Skeletal muscle satellite cell (primary cell): ENCODE results near the gene SLC10A7. TPM values are rescaled to one million over a fixed set of nuclear protein-coding genes. Genes with fewer than 3 reads are reported as not detected.

Source experiments
- H3K27me3 ChIP-seq: 2 replicates; pipeline ENCODE4 v1.7.0; 2013; ENCODE audit warnings: low read length; ENCODE audit not compliant: control insufficient read depth, insufficient read depth
- H3K36me3 ChIP-seq: 2 replicates; pipeline ENCODE4 v1.7.0; 2013; ENCODE audit warnings: mild to moderate bottlenecking, control low read depth, low read length; ENCODE audit not compliant: insufficient read depth
- H3K4me1 ChIP-seq: 2 replicates; pipeline ENCODE4 v1.7.0; 2013; ENCODE audit warnings: low read length; ENCODE audit not compliant: control insufficient read depth, insufficient read depth
- H3K4me2 ChIP-seq: 2 replicates; pipeline ENCODE4 v1.7.0; 2013; ENCODE audit warnings: mild to moderate bottlenecking, low read length
- H3K4me3 ChIP-seq: 2 replicates; pipeline ENCODE4 v1.7.0; 2013; ENCODE audit warnings: low read length
- H3K9ac ChIP-seq: 2 replicates; pipeline ENCODE4 v1.7.0; 2013; ENCODE audit warnings: mild to moderate bottlenecking, low read depth, low read length, moderate library complexity
- H3K9me3 ChIP-seq: replicated peaks from 2 replicates; pipeline ENCODE4 v1.7.0; 2013; ENCODE audit warnings: mild to moderate bottlenecking, control low read depth, low read length
- total RNA-seq: library from RNA; depleted of rRNA; stranded (reverse); fragments of >200 nt; gene quantifications from 2 replicates; pipeline ENCODE4 v1.2.3, GENCODE V29; 2012; rRNA removed

SLC10A7 gene, protein sequence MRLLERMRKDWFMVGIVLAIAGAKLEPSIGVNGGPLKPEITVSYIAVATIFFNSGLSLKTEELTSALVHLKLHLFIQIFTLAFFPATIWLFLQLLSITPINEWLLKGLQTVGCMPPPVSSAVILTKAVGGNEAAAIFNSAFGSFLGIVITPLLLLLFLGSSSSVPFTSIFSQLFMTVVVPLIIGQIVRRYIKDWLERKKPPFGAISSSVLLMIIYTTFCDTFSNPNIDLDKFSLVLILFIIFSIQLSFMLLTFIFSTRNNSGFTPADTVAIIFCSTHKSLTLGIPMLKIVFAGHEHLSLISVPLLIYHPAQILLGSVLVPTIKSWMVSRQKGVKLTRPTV
- total RNA-seq: 9.6 and 12.4 TPM in 2 replicates

DNA sequence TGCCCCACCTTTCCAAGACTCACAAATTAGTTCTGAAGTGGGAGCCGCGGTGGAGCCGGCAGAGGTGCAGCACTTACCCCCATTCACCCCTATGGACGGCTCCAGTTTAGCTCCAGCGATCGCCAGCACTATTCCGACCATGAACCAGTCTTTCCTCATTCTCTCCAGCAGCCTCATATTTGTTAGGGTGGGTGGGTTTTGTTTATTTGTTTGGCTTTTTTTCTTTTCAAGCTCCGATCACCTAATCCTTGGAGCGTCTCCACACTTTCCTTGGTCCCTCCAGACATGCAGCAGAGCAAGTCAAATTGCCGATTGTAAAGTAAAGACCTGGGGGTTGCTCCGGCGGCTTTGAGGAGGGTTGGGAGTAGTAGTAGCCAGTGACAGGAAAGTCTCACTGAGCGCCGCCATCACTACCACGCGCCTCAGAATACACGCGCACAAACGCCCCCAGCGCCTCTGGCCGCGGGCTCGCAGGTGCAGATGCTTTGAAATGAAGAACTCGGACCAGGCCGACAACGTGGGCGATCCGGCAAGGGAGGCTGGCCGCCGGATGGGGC, at the start of gene SLC10A7:
SLC10A7 (minus strand) TSS at position 400 of the 557 bp plus-strand sequence; CDS start at position 177, 223 bp downstream.
- Histone ChIP-seq H3K4me2 (peak within 1 kb of the TSS; percentile 100), H3K9ac (peak within 1 kb of the TSS; percentile 95), H3K4me1 (peaks cover 12% of the 10 kb centered on the region), H3K9me3 (no peaks in the 10 kb centered on the region), H3K27me3 (no peaks in the 10 kb centered on the region), H3K36me3 (no peaks in the 10 kb centered on the region), H3K4me3 (peak within 1 kb of the TSS; percentile 98)

DNA sequence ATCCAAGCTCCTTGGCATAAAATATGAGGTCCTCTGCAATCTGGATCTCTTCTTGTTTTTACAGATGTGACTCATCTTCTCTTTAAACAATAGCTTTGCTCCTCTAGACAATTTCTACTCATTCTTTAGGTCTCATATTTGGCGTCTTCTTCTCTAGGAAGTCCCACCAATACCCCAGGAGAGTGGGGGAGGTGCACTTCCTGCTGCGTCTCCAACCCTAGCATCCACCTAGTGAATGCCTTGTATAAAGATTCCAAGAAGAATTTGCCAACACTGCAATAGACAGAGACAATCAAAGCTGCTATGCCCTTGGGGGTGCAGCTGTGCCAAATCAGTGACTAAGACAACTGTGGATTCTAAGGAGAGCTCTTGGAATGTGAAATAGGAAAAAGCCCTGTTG, 45.7 kb upstream of the SLC10A7 start:
- no peak overlapping the region for H3K4me2 ChIP-seq
- no peak overlapping the region for H3K9ac ChIP-seq
- H3K4me3 ChIP-seq: no peak overlapping the region
- no peaks in the 10 kb centered on the region for H3K4me1 ChIP-seq
- no peaks in the 10 kb centered on the region for H3K9me3 ChIP-seq
- H3K36me3 ChIP-seq: no peaks in the 10 kb centered on the region
- peaks cover 4% of the 10 kb centered on the region for H3K27me3 ChIP-seq

DNA sequence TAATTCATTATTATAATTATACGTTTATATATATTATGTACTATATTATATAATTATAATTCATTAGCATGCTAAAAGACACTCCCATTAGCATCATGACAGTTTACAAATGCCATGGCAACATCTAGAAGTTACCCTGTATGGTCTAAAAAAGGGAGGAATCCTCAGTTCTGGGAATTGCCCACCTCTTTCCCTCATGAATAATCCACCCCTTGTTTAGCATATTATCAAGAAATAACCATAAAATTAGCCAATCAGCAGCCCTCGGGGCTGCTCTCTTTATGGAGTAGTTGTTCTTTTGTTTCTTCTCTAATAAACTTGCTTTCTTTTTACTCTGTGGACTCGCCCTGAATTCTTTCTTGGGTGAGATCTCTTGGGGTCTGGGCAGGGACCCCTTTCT, 42.8 kb upstream of the SLC10A7 start:
- Histone ChIP-seq H3K4me1 (no peaks in the 10 kb centered on the region), H3K27me3 (peaks cover 7% of the 10 kb centered on the region), H3K4me3 (no peak overlapping the region), H3K9me3 (no peaks in the 10 kb centered on the region), H3K36me3 (no peaks in the 10 kb centered on the region), H3K4me2 (no peak overlapping the region), H3K9ac (no peak overlapping the region)

DNA sequence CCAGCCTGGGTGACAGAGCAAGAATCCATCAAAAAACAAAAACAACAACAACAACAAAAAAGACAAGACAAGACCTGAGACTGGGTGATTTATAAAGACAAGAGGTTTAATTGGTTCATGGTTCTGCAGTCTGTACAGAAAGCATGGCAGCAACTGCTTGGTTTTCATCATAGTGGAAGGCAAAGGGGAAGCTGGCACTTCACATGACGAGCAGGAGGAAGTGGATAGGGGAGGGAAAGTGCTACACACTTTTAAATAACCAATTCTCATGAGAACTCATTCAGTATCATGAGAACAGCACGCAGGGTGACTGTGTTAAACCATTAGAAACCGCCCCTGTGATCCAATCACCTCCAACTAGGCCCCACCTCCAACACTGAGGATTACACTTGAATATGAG, 28.4 kb upstream of the SLC10A7 start:
- H3K9me3 ChIP-seq: no peaks in the 10 kb centered on the region
- peaks cover 9% of the 10 kb centered on the region for H3K27me3 ChIP-seq
- no peak overlapping the region for H3K4me2 ChIP-seq
- no peak overlapping the region for H3K4me3 ChIP-seq
- no peaks in the 10 kb centered on the region for H3K36me3 ChIP-seq
- no peak overlapping the region for H3K9ac ChIP-seq
- no peaks in the 10 kb centered on the region for H3K4me1 ChIP-seq

DNA sequence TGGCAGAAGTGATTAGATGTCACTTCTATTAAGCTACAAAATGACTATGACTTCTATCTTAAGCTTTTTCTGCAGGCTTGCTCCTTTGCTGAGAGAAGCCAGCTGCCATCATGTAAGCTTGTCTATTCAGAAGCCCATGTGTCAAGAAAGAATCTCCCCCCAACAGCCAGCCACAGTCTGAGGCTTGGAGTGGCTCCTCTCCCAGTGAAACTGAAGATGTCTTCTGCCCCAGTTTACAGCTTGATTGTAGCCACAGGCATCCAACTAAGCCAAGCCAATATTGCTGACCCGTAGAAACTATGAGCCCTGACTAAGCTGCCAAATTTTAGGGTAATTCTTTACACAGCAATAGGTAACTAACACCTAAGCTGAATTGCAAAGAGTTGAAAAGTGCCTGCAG, 26.7 kb upstream of the SLC10A7 start:
- H3K27me3 ChIP-seq: peaks cover 9% of the 10 kb centered on the region
- H3K4me2 ChIP-seq: no peak overlapping the region
- H3K4me3 ChIP-seq: no peak overlapping the region
- no peaks in the 10 kb centered on the region for H3K4me1 ChIP-seq
- H3K9me3 ChIP-seq: no peaks in the 10 kb centered on the region
- H3K9ac ChIP-seq: no peak overlapping the region
- no peaks in the 10 kb centered on the region for H3K36me3 ChIP-seq

DNA sequence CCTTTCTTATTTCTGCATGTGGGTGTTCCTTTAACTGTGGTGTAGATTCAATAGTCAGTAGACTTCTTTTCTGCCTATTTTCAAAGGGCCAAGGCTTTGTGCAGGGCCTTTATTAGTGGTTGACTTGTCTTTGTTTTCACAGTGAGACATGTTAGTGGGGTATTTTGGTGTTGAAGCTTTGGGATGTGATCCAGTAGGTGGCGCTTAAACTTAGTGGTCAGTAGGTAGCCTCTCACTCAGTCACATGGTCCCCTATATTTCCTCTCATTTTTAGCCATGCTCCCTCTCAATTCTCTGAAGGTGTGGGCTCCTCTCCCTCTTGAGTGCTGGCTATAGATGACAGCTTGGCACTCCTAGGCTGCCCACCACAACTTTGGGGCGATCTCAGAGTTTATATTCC, 23.4 kb upstream of the SLC10A7 start:
- H3K36me3 ChIP-seq: no peaks in the 10 kb centered on the region
- H3K9me3 ChIP-seq: no peaks in the 10 kb centered on the region
- no peaks in the 10 kb centered on the region for H3K4me1 ChIP-seq
- no peak overlapping the region for H3K9ac ChIP-seq
- peaks cover 6% of the 10 kb centered on the region for H3K27me3 ChIP-seq
- H3K4me2 ChIP-seq: no peak overlapping the region
- H3K4me3 ChIP-seq: no peak overlapping the region

DNA sequence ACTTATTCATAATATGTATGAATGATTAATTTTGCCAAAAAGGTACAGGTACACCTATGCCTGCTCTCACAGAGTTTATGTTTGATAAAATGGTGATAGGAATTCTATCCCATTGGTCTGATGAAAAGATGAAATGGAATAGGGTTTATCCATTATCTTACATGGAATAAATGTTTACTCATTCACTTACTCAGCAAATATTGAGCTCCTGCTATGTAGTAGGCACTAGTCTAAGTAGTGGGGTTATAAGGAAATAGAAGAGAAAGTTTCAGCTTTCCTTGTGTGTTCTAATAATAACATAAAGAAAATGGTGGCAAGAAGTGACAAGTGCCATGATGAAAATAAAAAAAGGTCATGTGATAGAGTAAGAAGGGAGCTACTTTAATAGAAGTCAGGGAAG, 12.4 kb upstream of the SLC10A7 start:
- H3K9ac ChIP-seq: no peak overlapping the region
- H3K4me1 ChIP-seq: no peaks in the 10 kb centered on the region

DNA sequence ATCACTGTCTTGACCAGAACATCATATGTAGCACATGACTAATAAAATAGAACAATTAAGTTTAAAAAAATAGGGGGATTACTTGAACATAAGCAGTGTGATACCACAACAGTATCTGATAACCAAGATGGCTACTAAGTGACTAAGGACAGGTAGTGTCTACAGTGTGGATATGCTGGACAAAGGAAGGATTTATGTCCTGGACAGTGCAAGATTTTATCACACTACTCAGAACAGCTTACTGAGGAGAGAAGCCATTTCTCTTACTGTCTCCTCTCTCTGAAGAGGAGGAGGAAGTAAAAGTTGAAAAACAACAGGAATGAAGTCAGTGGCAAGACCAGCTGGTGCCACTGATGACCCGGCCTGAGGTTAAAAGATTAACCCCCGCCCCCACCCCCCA, 4.0 kb upstream of the SLC10A7 start:
- no peak overlapping the region for H3K4me2 ChIP-seq

More for the DNA sequence above, 12.4 kb upstream of the SLC10A7 start:
- H3K4me3 ChIP-seq: no peak overlapping the region
- no peaks in the 10 kb centered on the region for H3K9me3 ChIP-seq
- H3K36me3 ChIP-seq: no peaks in the 10 kb centered on the region
- H3K27me3 ChIP-seq: peaks cover 12% of the 10 kb centered on the region
- no peak overlapping the region for H3K4me2 ChIP-seq

DNA sequence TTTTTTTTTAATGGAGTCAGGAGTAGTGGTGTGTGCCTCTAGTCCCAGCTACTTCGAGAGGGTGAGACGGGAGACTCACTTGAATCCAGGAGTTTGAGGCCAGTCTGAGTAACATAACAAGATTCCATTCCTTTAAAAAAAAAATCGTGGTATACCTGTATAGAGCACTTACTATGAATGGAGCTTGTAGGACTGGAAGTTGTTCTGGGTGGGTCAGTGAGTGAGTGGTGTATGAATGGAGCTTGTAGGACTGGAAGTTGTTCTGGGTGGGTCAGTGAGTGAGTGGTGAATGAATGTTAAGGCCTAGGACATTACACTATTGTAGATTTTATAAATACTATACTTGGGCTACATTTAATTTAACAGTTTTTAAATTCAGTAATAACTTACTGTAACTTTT, 2.9 kb upstream of the SLC10A7 start:
- no peak overlapping the region for H3K9ac ChIP-seq
- peaks cover 9% of the 10 kb centered on the region for H3K4me1 ChIP-seq
- H3K4me2 ChIP-seq: no peak overlapping the region
- H3K27me3 ChIP-seq: no peaks in the 10 kb centered on the region
- H3K36me3 ChIP-seq: no peaks in the 10 kb centered on the region
- H3K9me3 ChIP-seq: no peaks in the 10 kb centered on the region
- H3K4me3 ChIP-seq: no peak overlapping the region

More for the DNA sequence above, 4.0 kb upstream of the SLC10A7 start:
- H3K4me3 ChIP-seq: no peak overlapping the region
- H3K9me3 ChIP-seq: no peaks in the 10 kb centered on the region
- no peaks in the 10 kb centered on the region for H3K4me1 ChIP-seq
- H3K36me3 ChIP-seq: no peaks in the 10 kb centered on the region
- H3K27me3 ChIP-seq: no peaks in the 10 kb centered on the region
- H3K9ac ChIP-seq: no peak overlapping the region

DNA sequence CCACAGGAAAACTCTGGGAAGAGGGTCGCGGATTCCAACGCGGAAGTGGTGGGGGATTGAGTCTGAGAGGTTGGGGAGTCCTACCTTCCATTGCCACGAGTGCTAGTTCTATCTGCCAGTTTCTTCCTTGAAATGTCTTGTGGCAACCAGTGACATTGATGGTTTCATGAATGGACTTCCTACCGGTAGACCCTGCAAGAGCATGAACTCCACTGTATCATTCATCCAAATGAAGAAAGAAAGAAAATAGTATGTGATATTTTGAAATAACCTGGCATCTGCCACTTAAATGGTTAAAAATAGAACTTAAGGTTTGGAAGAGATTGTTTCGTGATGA, 1.1 kb upstream of the SLC10A7 start:
- Histone ChIP-seq H3K36me3 (no peaks in the 10 kb centered on the region), H3K27me3 (no peaks in the 10 kb centered on the region), H3K9ac (peak overlapping the region; percentile 95), H3K4me3 (peak overlapping the region; percentile 98), H3K9me3 (no peaks in the 10 kb centered on the region), H3K4me2 (peak overlapping the region; percentile 100), H3K4me1 (peaks cover 12% of the 10 kb centered on the region)

DNA sequence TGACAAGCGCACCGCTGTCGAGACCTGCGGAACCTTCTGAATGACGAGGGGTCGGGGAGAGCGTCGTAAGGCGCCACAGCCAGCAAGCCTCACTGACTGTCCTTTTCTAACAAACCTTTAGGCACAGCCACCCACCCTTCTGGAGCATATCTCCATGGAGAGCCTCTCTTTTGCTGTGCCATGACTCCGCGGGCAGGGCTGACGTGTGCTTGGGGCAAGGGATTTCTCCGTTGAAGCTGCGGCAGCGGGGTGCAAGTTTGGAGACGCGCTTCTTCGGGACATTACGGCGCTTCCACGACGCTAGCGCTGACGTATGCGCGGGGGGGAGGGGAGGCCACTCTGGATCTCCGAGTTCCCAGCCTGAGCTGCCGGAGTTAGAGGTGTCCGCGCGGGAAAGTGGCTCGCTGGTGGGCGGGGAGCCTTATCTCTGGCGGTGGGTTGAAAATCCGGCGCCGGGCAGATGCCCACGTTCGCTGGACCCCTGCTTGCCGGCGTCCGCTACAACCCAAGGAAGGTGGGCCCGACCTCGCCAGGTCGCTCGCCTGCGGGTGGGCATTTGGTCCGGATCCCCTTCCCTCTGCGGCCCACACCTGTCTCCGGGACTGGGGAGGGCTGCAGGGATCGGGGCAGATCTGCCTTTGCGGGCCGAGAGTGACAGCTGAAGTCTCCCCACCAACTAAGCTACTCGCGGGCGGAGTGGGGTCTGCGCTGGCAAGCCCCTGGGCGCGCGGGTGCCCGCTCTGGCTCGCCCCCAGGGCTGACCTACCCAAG, 543 bp upstream of the SLC10A7 start:
- peak overlapping the region; percentile 98 for H3K4me3 ChIP-seq
- no peaks in the 10 kb centered on the region for H3K27me3 ChIP-seq
- no peaks in the 10 kb centered on the region for H3K36me3 ChIP-seq
- H3K9me3 ChIP-seq: no peaks in the 10 kb centered on the region
- H3K4me1 ChIP-seq: peaks cover 12% of the 10 kb centered on the region
- H3K9ac ChIP-seq: peak overlapping the region; percentile 95
- H3K4me2 ChIP-seq: peak overlapping the region; percentile 100
